T47D (cell line): ENCODE results near the gene CCDC38.

ENCODE experiments used
- DNase-seq, 2 experiments: peaks; one replicate each; pipeline versions ENCODE4 v3.0.0 to v3.0.0-alpha.2; 2011 to 2012; ENCODE audit warnings: low read depth in 1 of 2, low spot score in 1 of 2
- JUND ChIP-seq: IDR thresholded peaks from 2 replicates; pipeline ENCODE4 v1.6.1; 2012; ENCODE audit warnings: low read depth
- in situ Hi-C: cut with HindIII; loops from 2 replicates; pipeline ENCODE4 v1.10.0; 2016; ENCODE audit warnings: low sequenced_read_pairs, low pct_unique_long_range_greater_than_20kb

The CCDC38 gene

GRCh38 chr12:95942524-95943329, at the start of gene CCDC38:
Gene CCDC38 (minus strand): TSS chr12:95942614. CDS start chr12:95936509, 6,105 bp downstream.
- DNase-seq: peak; percentile 21 to 57
- in situ Hi-C loops: no loop called here
- TF ChIP-seq JUND: no peak

GRCh38 chr12:95990136-95990535, 47.7 kb upstream of the CCDC38 start:
- in situ Hi-C loops: no loop called here
- no peak for DNase-seq
- no peak for TF ChIP-seq JUND

GRCh38 chr12:95989504-95990123, 47.2 kb upstream of the CCDC38 start:
- in situ Hi-C loops: no loop called here
- DNase-seq: no peak
- TF ChIP-seq JUND: no peak

- in situ Hi-C loops: no loop called here
- no peak for TF ChIP-seq JUND
- DNase-seq: no peak
These were observed 46.3 kb upstream of the CCDC38 start for GRCh38 chr12:95988506-95989275.

- no peak for DNase-seq
- no peak for TF ChIP-seq JUND
- in situ Hi-C loops: no loop called here
These were observed 44.5 kb upstream of the CCDC38 start for GRCh38 chr12:95986635-95987570.

- no peak for TF ChIP-seq JUND
- in situ Hi-C loops: no loop called here
- no peak for DNase-seq
These were observed 42.3 kb upstream of the CCDC38 start for GRCh38 chr12:95984682-95985081.

GRCh38 chr12:95982602-95983001, 40.2 kb upstream of the CCDC38 start:
- in situ Hi-C loops: no loop called here
- TF ChIP-seq JUND: no peak
- no peak for DNase-seq

GRCh38 chr12:95980437-95980836, 38.0 kb upstream of the CCDC38 start:
- no peak for DNase-seq
- in situ Hi-C loops: no loop called here
- no peak for TF ChIP-seq JUND

GRCh38 chr12:95978774-95979173, 36.4 kb upstream of the CCDC38 start:
- no peak for DNase-seq
- in situ Hi-C loops: no loop called here
- no peak for TF ChIP-seq JUND

GRCh38 chr12:95978351-95978750, 35.9 kb upstream of the CCDC38 start:
- no peak for TF ChIP-seq JUND
- in situ Hi-C loops: no loop called here
- DNase-seq: no peak

GRCh38 chr12:95977764-95978305, 35.4 kb upstream of the CCDC38 start:
- no peak for DNase-seq
- in situ Hi-C loops: no loop called here
- TF ChIP-seq JUND: no peak

GRCh38 chr12:95976416-95976832, 34.0 kb upstream of the CCDC38 start:
- in situ Hi-C loops: no loop called here
- TF ChIP-seq JUND: no peak
- peak in 1 of 2 experiments; percentile 43 for DNase-seq
